Caco-2 (cell line): ENCODE data around the gene NLRP13. TPM values are rescaled to one million over a fixed set of nuclear protein-coding genes. Genes with fewer than 3 reads are reported as not detected.

Experiments used
- BruUV-seq: library from RNA; stranded (reverse); fragments of 400-500 nt; replicated peaks from 2 replicates; lab custom pipeline; 2021; lab: Mats Ljungman, UMichigan
- CTCF ChIA-PET: fragments of 300-600 bp; sonication (Branson Sonifier 250); formaldehyde crosslinking; loops from one replicate; lab custom pipeline; 2022; ENCODE audit warnings: antibody characterized with exemption; lab: Charles Lee
- POLR2A ChIA-PET: fragments of 300-600 bp; sonication (Branson Sonifier 250); formaldehyde crosslinking; loops from one replicate; lab custom pipeline; 2022; ENCODE audit warnings: antibody characterized with exemption; lab: Charles Lee
- DNase-seq, 2 experiments: peaks; one replicate each; pipeline versions ENCODE4 v3.0.0 to v3.0.0-alpha.2; 2020 to 2022
- H3K27me3 ChIP-seq: replicated peaks from 2 replicates; pipeline ENCODE4 v1.6.0; 2011; ENCODE audit warnings: low read length; ENCODE audit not compliant: control insufficient read depth, insufficient read depth
- H3K36me3 ChIP-seq: 2 replicates; pipeline ENCODE4 v1.5.1; 2011; ENCODE audit warnings: low read length; ENCODE audit not compliant: control insufficient read depth, insufficient read depth
- H3K4me1 ChIP-seq: fragments of 250-450 bp; sonication (Bioruptor Pico); 2 replicates; pipeline ENCODE4 v1.5.1; 2020; ENCODE audit warnings: mild to moderate bottlenecking
- H3K4me3 ChIP-seq: 2 replicates; pipeline ENCODE4 v1.5.1; 2011; ENCODE audit warnings: low read depth, mild to moderate bottlenecking, control low read depth, low read length
- H3K9me3 ChIP-seq: fragments of 250-450 bp; sonication (Bioruptor Pico); 2 replicates; pipeline ENCODE4 v1.5.1; 2020; ENCODE audit warnings: mild to moderate bottlenecking, moderate library complexity
- H3K27ac Mint-ChIP-seq: one replicate; pipeline ENCODE4 v1.8.0; 2022; ENCODE audit warnings: mixed read lengths; ENCODE audit not compliant: unreplicated experiment
- H3K27me3 Mint-ChIP-seq: one replicate; pipeline ENCODE4 v1.8.0; 2022; ENCODE audit warnings: mixed read lengths; ENCODE audit not compliant: insufficient read depth, unreplicated experiment
- H3K36me3 Mint-ChIP-seq: one replicate; pipeline ENCODE4 v1.8.0; 2022; ENCODE audit warnings: mild to moderate bottlenecking, mixed read lengths; ENCODE audit not compliant: insufficient read depth, unreplicated experiment
- H3K4me1 Mint-ChIP-seq: one replicate; pipeline ENCODE4 v1.8.0; 2022; ENCODE audit warnings: low read depth, mixed read lengths; ENCODE audit not compliant: unreplicated experiment
- H3K4me3 Mint-ChIP-seq: one replicate; pipeline ENCODE4 v1.8.0; 2022; ENCODE audit warnings: mild to moderate bottlenecking, moderate library complexity, mixed read lengths; ENCODE audit not compliant: unreplicated experiment
- H3K9me3 Mint-ChIP-seq: one replicate; pipeline ENCODE4 v1.8.0; 2022; ENCODE audit warnings: mixed read lengths; ENCODE audit not compliant: unreplicated experiment
- intact Hi-C: fragments of 100-400 bp; cut with micrococcal nuclease; formaldehyde crosslinking; loops from one replicate; pipeline ENCODE4 v1.10.0; 2022; ENCODE audit not compliant: unreplicated experiment
- total RNA-seq: library from RNA; stranded (reverse); gene quantifications from 2 replicates; pipeline ENCODE4 v1.2.3, GENCODE V29; 2022
- TF ChIP-seq, protein P1 (sequence below), 2 experiments: fragments of 200-600 bp in 1 of 2; IDR thresholded peaks; 1 replicate in 1 of 2; 2 replicates in 1 of 2; pipeline versions ENCODE4 v1.5.1 to v1.8.0; 2011 to 2022; ENCODE audit warnings: antibody characterized with exemption in 1 of 2, control low read depth in 1 of 2, inconsistent platforms in 1 of 2, low read depth in 1 of 2, low read length in 1 of 2, mild to moderate bottlenecking in 1 of 2, moderate library complexity in 1 of 2; ENCODE audit not compliant: insufficient read depth in 1 of 2, severe bottlenecking in 1 of 2, unreplicated experiment in 1 of 2

NLRP13 gene
- total RNA-seq, 1 experiment from 2014 or later: not detected

DNA sequence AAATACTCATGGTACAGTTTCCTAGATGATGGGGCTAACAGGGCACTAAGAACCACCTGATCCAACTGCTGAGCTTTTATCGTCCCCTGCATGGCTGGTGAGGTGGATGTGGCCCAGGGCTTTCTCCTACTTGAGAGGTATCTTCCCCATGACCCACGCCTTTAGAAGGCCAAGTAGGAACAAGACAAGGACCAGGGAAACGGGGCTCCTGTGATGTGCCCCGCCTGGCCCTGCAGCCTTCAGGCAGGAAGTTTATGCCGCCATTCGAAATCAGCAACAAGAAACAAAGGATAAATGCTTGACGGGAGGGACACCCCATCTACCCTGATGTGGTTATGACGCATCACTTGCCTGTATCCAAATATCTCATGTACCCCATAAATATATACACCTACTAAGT lies 4.1 kb downstream of the NLRP13 start:
- Mint-ChIP-seq H3K27me3 (peaks cover 8% of the 10 kb centered on the region), H3K4me1 (no peaks in the 10 kb centered on the region), H3K27ac (no peak overlapping the region), H3K9me3 (peaks cover 12% of the 10 kb centered on the region), H3K4me3 (no peak overlapping the region), H3K36me3 (no peaks in the 10 kb centered on the region)
- intact Hi-C loops: no loop called here
- Histone ChIP-seq H3K9me3 (no peaks in the 10 kb centered on the region; the same call in 1 of the 2 replicates), H3K4me3 (no peak overlapping the region), H3K4me1 (no peaks in the 10 kb centered on the region), H3K36me3 (no peaks in the 10 kb centered on the region), H3K27me3 (no peaks in the 10 kb centered on the region)
- TF ChIP-seq, protein P1, sequence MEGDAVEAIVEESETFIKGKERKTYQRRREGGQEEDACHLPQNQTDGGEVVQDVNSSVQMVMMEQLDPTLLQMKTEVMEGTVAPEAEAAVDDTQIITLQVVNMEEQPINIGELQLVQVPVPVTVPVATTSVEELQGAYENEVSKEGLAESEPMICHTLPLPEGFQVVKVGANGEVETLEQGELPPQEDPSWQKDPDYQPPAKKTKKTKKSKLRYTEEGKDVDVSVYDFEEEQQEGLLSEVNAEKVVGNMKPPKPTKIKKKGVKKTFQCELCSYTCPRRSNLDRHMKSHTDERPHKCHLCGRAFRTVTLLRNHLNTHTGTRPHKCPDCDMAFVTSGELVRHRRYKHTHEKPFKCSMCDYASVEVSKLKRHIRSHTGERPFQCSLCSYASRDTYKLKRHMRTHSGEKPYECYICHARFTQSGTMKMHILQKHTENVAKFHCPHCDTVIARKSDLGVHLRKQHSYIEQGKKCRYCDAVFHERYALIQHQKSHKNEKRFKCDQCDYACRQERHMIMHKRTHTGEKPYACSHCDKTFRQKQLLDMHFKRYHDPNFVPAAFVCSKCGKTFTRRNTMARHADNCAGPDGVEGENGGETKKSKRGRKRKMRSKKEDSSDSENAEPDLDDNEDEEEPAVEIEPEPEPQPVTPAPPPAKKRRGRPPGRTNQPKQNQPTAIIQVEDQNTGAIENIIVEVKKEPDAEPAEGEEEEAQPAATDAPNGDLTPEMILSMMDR (IDR thresholded peaks at IDR 0.05; ENCODE audit: insufficient read depth in 1 of 2, low read depth in 1 of 2, low read length in 1 of 2, severe bottlenecking in 1 of 2, unreplicated experiment in 1 of 2): no peak
- ChIA-PET POLR2A (no interaction called here), CTCF (no interaction called here)
- BruUV-seq: no TSS peak
- no peak for DNase-seq

GRCh38 chr19:55923556-55923955 lies 8.6 kb downstream of the NLRP13 start:
- Histone ChIP-seq H3K27me3 (no peaks in the 10 kb centered on the region), H3K4me3 (no peak overlapping the region), H3K36me3 (no peaks in the 10 kb centered on the region), H3K9me3 (no peaks in the 10 kb centered on the region; the same call in 1 of the 2 replicates), H3K4me1 (no peaks in the 10 kb centered on the region)
- Mint-ChIP-seq H3K9me3 (peaks cover 23% of the 10 kb centered on the region), H3K27ac (no peak overlapping the region), H3K4me3 (no peak overlapping the region), H3K4me1 (no peaks in the 10 kb centered on the region), H3K27me3 (peaks cover 3% of the 10 kb centered on the region), H3K36me3 (no peaks in the 10 kb centered on the region)
- TF ChIP-seq, protein P1 (IDR thresholded peaks at IDR 0.05; ENCODE audit: insufficient read depth in 1 of 2, low read depth in 1 of 2, low read length in 1 of 2, severe bottlenecking in 1 of 2, unreplicated experiment in 1 of 2): no peak
- ChIA-PET CTCF (no interaction called here), POLR2A (no interaction called here)
- DNase-seq: no peak
- BruUV-seq: no TSS peak
- intact Hi-C loops: no loop called here

- Mint-ChIP-seq H3K36me3 (no peaks in the 10 kb centered on the region), H3K4me3 (no peak overlapping the region), H3K9me3 (peaks cover 36% of the 10 kb centered on the region), H3K27me3 (peaks cover 7% of the 10 kb centered on the region), H3K27ac (no peak overlapping the region), H3K4me1 (no peaks in the 10 kb centered on the region)
- Histone ChIP-seq H3K9me3 (no peaks in the 10 kb centered on the region), H3K4me3 (no peak overlapping the region), H3K36me3 (no peaks in the 10 kb centered on the region), H3K27me3 (no peaks in the 10 kb centered on the region), H3K4me1 (no peaks in the 10 kb centered on the region)
- no TSS peak for BruUV-seq
- TF ChIP-seq, protein P1 (IDR thresholded peaks at IDR 0.05; ENCODE audit: insufficient read depth in 1 of 2, low read depth in 1 of 2, low read length in 1 of 2, severe bottlenecking in 1 of 2, unreplicated experiment in 1 of 2): peak; percentile 25 to 42
- ChIA-PET CTCF (interaction anchor here (1.2 kb wide), 1 partner anchor 420 kb away, joined by 7 read pairs; no protein-coding TSS in a partner anchor), POLR2A (no interaction called here)
- intact Hi-C loops: no loop called here
- peak in 1 of 2 experiments; percentile 25 for DNase-seq
Observed at GRCh38 chr19:55913643-55914268, 18.4 kb downstream of the NLRP13 start.
